Tibial nerve (tissue), 4 donors: ENCODE results near the gene KLC1.

Source experiments
- EP300 ChIP-seq, 2 donors: sonication (generic); formaldehyde crosslinking; IDR thresholded peaks; one replicate each; pipeline ENCODE4 v1.6.1; 2017; ENCODE audit warnings: antibody characterized with exemption in 2 of 2, mild to moderate bottlenecking in 1 of 2
- POLR2A ChIP-seq, 2 donors: fragments of 450-650 bp; IDR thresholded peaks; one replicate each; pipeline ENCODE4 v1.6.1; 2017; ENCODE audit warnings: antibody characterized with exemption in 2 of 2, mild to moderate bottlenecking in 2 of 2, moderate library complexity in 2 of 2
- TF ChIP-seq, protein P1 (sequence below), 5 experiments: fragments of 200-600 bp in 3 of 5; fragments of 450-650 bp in 2 of 5; sonication (generic) in 3 of 5; IDR thresholded peaks; one replicate each; pipeline ENCODE4 v1.5.1; 2016 to 2019; ENCODE audit warnings: antibody characterized with exemption in 5 of 5, mild to moderate bottlenecking in 3 of 5, moderate library complexity in 2 of 5

DNA sequence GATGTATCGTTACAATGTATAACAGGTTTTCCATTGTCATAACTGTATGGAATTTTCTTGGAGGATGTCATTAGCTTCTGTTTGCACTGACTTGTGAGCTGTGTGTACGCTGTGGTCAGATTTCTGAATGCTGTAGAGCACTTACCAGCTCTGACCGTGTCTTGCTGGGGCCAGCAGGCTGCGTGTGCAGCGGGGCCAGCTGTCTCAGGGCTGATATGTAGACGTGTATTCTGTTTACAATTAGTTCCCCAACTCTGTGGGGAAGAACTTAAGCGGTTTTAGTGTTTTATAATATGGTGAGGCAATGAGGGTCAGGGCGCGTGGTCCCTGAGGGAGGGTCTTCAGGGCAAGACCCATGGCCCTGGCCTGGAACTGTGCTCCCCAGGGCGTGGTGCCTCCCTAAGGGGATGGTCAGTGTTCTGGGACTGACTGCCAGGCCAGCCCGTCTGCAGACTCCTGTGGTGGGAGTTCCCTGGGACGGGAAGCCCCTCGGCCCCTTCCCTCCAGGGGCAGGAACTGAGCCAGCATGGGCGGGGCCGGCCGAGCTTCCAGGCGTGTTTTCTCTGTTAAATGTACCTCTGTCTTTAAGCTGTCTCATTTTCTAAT lies 67.6 kb downstream of the KLC1 start:
- TF ChIP-seq, protein P1, sequence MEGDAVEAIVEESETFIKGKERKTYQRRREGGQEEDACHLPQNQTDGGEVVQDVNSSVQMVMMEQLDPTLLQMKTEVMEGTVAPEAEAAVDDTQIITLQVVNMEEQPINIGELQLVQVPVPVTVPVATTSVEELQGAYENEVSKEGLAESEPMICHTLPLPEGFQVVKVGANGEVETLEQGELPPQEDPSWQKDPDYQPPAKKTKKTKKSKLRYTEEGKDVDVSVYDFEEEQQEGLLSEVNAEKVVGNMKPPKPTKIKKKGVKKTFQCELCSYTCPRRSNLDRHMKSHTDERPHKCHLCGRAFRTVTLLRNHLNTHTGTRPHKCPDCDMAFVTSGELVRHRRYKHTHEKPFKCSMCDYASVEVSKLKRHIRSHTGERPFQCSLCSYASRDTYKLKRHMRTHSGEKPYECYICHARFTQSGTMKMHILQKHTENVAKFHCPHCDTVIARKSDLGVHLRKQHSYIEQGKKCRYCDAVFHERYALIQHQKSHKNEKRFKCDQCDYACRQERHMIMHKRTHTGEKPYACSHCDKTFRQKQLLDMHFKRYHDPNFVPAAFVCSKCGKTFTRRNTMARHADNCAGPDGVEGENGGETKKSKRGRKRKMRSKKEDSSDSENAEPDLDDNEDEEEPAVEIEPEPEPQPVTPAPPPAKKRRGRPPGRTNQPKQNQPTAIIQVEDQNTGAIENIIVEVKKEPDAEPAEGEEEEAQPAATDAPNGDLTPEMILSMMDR (IDR thresholded peaks at IDR 0.05), result no peak
- no peak for TF ChIP-seq EP300 (IDR thresholded peaks at IDR 0.05)
- TF ChIP-seq POLR2A (IDR thresholded peaks at IDR 0.05), result no peak
